ENCODE data around the gene ASIC1.

DNA sequence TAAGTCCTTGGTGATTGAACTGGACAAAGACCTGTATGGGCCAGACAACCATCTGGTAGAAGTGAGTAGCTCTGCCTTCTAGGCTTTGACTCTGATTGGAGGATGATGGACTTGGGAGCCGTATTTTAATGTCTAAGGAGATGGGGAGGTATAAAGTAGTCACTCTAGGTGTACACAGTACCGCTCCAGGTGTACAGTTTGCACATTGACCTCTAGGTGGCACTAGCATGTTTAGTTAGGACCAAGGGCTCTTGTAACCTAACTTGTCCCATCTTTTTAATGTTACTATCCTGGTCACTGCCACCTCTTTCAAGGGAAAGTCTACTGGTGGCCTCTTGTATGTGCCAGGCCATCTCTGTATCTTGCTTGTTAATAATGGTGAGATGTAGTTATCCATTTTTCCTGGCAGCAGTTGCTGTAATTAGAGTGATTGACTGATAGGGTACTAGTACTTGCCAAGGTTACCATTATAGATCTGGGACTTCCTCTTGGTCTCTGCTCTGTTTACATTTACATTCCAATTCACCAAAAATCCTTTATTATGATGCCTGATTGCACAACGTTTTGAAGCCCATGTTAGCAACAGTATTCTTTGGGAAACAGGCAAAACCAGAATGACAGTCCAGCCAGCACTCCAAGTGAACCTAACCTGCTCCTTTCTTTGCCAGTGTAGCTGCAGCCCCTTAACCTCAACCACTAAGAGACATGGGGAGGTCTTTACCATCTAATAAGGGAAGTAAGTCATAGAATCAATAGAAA is 31.4 kb downstream of the ASIC1 start:
- TF ChIP-seq, protein P1, sequence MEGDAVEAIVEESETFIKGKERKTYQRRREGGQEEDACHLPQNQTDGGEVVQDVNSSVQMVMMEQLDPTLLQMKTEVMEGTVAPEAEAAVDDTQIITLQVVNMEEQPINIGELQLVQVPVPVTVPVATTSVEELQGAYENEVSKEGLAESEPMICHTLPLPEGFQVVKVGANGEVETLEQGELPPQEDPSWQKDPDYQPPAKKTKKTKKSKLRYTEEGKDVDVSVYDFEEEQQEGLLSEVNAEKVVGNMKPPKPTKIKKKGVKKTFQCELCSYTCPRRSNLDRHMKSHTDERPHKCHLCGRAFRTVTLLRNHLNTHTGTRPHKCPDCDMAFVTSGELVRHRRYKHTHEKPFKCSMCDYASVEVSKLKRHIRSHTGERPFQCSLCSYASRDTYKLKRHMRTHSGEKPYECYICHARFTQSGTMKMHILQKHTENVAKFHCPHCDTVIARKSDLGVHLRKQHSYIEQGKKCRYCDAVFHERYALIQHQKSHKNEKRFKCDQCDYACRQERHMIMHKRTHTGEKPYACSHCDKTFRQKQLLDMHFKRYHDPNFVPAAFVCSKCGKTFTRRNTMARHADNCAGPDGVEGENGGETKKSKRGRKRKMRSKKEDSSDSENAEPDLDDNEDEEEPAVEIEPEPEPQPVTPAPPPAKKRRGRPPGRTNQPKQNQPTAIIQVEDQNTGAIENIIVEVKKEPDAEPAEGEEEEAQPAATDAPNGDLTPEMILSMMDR (conservative IDR thresholded peaks at IDR 0.05; ENCODE audit: low read depth in 2 of 2) = peak; percentile 74 to 78
- TF ChIP-seq EZH2 (IDR thresholded peaks at IDR 0.05; ENCODE audit: low read depth, unreplicated experiment) (no peak), POLR2AphosphoS5 (IDR thresholded peaks at IDR 0.05; ENCODE audit: low read depth) (no peak), CREB1 (CRISPR knock-in tag; IDR thresholded peaks at IDR 0.05; ENCODE audit: low read depth) (no peak), JUNB (IDR thresholded peaks at IDR 0.05; ENCODE audit: unreplicated experiment) (no peak), EZH2phosphoT487 (IDR thresholded peaks at IDR 0.05; ENCODE audit: unreplicated experiment) (no peak), STAT1 (IDR thresholded peaks at IDR 0.05; ENCODE audit: unreplicated experiment) (no peak), ZNF114 (CRISPR knock-in tag; IDR thresholded peaks at IDR 0.05) (no peak), NANOG (IDR thresholded peaks at IDR 0.05; ENCODE audit: borderline replicate concordance) (no peak), ZNF331 (CRISPR knock-in tag; IDR thresholded peaks at IDR 0.05; ENCODE audit: low read depth) (no peak)
- TF ChIP-seq, protein P2, sequence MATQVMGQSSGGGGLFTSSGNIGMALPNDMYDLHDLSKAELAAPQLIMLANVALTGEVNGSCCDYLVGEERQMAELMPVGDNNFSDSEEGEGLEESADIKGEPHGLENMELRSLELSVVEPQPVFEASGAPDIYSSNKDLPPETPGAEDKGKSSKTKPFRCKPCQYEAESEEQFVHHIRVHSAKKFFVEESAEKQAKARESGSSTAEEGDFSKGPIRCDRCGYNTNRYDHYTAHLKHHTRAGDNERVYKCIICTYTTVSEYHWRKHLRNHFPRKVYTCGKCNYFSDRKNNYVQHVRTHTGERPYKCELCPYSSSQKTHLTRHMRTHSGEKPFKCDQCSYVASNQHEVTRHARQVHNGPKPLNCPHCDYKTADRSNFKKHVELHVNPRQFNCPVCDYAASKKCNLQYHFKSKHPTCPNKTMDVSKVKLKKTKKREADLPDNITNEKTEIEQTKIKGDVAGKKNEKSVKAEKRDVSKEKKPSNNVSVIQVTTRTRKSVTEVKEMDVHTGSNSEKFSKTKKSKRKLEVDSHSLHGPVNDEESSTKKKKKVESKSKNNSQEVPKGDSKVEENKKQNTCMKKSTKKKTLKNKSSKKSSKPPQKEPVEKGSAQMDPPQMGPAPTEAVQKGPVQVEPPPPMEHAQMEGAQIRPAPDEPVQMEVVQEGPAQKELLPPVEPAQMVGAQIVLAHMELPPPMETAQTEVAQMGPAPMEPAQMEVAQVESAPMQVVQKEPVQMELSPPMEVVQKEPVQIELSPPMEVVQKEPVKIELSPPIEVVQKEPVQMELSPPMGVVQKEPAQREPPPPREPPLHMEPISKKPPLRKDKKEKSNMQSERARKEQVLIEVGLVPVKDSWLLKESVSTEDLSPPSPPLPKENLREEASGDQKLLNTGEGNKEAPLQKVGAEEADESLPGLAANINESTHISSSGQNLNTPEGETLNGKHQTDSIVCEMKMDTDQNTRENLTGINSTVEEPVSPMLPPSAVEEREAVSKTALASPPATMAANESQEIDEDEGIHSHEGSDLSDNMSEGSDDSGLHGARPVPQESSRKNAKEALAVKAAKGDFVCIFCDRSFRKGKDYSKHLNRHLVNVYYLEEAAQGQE (IDR thresholded peaks at IDR 0.05; ENCODE audit: unreplicated experiment) = no peak
- TF ChIP-seq, protein P3, sequence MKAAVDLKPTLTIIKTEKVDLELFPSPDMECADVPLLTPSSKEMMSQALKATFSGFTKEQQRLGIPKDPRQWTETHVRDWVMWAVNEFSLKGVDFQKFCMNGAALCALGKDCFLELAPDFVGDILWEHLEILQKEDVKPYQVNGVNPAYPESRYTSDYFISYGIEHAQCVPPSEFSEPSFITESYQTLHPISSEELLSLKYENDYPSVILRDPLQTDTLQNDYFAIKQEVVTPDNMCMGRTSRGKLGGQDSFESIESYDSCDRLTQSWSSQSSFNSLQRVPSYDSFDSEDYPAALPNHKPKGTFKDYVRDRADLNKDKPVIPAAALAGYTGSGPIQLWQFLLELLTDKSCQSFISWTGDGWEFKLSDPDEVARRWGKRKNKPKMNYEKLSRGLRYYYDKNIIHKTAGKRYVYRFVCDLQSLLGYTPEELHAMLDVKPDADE (IDR thresholded peaks at IDR 0.05) = no peak
- TF ChIP-seq, protein P4, sequence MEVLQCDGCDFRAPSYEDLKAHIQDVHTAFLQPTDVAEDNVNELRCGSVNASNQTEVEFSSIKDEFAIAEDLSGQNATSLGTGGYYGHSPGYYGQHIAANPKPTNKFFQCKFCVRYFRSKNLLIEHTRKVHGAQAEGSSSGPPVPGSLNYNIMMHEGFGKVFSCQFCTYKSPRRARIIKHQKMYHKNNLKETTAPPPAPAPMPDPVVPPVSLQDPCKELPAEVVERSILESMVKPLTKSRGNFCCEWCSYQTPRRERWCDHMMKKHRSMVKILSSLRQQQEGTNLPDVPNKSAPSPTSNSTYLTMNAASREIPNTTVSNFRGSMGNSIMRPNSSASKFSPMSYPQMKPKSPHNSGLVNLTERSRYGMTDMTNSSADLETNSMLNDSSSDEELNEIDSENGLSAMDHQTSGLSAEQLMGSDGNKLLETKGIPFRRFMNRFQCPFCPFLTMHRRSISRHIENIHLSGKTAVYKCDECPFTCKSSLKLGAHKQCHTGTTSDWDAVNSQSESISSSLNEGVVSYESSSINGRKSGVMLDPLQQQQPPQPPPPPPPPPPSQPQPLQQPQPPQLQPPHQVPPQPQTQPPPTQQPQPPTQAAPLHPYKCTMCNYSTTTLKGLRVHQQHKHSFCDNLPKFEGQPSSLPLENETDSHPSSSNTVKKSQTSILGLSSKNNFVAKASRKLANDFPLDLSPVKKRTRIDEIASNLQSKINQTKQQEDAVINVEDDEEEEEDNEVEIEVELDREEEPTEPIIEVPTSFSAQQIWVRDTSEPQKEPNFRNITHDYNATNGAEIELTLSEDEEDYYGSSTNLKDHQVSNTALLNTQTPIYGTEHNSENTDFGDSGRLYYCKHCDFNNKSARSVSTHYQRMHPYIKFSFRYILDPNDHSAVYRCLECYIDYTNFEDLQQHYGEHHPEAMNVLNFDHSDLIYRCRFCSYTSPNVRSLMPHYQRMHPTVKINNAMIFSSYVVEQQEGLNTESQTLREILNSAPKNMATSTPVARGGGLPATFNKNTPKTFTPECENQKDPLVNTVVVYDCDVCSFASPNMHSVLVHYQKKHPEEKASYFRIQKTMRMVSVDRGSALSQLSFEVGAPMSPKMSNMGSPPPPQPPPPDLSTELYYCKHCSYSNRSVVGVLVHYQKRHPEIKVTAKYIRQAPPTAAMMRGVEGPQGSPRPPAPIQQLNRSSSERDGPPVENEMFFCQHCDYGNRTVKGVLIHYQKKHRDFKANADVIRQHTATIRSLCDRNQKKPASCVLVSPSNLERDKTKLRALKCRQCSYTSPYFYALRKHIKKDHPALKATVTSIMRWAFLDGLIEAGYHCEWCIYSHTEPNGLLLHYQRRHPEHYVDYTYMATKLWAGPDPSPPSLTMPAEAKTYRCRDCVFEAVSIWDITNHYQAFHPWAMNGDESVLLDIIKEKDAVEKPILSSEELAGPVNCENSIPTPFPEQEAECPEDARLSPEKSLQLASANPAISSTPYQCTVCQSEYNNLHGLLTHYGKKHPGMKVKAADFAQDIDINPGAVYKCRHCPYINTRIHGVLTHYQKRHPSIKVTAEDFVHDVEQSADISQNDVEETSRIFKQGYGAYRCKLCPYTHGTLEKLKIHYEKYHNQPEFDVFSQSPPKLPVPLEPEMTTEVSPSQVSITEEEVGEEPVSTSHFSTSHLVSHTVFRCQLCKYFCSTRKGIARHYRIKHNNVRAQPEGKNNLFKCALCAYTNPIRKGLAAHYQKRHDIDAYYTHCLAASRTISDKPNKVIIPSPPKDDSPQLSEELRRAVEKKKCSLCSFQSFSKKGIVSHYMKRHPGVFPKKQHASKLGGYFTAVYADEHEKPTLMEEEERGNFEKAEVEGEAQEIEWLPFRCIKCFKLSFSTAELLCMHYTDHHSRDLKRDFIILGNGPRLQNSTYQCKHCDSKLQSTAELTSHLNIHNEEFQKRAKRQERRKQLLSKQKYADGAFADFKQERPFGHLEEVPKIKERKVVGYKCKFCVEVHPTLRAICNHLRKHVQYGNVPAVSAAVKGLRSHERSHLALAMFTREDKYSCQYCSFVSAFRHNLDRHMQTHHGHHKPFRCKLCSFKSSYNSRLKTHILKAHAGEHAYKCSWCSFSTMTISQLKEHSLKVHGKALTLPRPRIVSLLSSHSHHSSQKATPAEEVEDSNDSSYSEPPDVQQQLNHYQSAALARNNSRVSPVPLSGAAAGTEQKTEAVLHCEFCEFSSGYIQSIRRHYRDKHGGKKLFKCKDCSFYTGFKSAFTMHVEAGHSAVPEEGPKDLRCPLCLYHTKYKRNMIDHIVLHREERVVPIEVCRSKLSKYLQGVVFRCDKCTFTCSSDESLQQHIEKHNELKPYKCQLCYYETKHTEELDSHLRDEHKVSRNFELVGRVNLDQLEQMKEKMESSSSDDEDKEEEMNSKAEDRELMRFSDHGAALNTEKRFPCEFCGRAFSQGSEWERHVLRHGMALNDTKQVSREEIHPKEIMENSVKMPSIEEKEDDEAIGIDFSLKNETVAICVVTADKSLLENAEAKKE (CRISPR knock-in tag; IDR thresholded peaks at IDR 0.05) = no peak
